ENCODE measurements around the gene NME4.

Gene NME4

DNA sequence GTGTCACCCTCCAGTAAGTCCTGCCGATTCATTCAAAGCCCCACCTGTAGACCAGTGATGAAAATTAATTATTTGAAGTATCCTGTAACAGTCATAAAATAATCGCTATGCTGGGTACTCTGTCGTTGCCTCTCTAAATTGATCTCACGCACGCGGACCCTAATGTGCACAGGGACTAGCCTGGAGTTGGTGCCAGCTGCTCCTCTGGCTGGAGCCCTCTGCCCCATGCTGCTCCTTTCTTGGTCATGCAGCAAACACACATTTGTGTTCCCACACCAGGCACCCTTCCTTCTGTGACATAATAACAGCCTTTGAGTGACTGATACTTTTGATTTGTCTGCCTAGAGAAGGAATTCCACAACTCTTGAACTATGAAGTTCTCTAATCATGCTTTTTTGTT, 44.4 kb downstream of the NME4 start:
- DNase-seq = no peak

DNA sequence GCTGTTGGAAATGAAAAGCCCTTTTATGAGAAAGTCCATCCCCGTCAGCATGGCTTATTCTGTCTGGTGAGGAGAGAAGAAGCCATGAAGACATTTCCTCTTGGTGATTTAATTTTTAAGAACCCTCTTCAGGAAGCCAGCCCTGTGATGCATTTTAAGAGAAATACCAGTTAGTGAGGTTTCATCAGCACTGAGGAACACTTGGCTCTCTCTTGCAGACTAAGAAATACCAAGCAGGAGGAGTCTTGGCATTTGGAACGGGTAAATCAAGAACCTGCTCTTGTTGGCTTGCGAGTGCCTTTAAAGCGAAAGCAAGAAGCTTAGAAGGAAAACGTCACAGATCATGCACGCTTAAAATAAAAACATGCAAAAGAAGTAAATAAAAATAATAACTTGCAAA, 46.0 kb downstream of the NME4 start:
- no peak for DNase-seq

DNA sequence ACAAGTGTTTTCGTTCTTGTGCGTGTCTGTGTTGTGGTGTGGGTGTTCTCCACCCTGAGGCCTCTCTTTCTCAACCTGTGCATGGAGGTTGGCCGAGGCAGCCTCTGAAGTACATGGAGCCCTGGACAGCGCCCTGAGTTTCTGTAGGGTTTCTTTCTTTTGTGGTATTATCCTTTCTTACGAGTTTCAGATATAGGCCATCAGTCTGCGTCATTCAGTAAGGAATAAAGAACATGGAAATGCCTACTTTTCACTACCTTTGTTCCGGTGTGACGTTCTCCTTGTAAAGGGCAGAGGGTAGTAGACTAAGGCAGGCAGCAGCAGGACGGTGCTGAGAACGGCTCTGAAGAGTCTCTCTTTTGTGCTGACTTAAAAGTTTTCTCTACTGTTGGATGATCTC, 47.0 kb downstream of the NME4 start:
- DNase-seq = no peak

DNA sequence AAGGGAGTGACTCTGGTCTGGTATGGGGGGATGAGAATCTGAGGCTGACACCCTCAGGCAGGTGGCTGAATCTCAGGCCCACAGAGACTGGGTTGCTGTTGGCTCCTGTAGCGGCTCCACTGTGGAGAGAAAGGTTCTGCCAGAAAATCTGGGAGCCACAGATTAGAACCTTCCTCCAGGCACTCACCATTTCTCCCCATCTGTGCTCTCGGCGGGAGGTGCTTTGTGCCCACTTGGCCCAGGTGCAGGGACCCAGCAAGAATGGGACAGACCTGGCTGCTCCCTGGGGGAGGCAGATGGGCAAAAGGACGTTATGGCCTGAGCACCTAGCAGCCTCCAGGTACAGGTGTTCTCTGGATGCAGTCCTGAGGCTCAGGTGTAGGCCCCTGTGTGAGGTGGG, 48.6 kb downstream of the NME4 start:
- DNase-seq = no peak
